Limb (tissue), 2 donors: ENCODE results near the gene SFSWAP.
"Not testable (repeated sequence)": the region's sequence is repeated elsewhere in the genome, so short reads cannot be mapped to it uniquely, and the experiment has no call there.

Experiments
- DNase-seq, 2 donors: peaks; one replicate each; pipeline ENCODE4 v3.0.0-alpha.2; 2016; ENCODE audit errors: extremely low spot score in 2 of 2

The SFSWAP gene

DNA sequence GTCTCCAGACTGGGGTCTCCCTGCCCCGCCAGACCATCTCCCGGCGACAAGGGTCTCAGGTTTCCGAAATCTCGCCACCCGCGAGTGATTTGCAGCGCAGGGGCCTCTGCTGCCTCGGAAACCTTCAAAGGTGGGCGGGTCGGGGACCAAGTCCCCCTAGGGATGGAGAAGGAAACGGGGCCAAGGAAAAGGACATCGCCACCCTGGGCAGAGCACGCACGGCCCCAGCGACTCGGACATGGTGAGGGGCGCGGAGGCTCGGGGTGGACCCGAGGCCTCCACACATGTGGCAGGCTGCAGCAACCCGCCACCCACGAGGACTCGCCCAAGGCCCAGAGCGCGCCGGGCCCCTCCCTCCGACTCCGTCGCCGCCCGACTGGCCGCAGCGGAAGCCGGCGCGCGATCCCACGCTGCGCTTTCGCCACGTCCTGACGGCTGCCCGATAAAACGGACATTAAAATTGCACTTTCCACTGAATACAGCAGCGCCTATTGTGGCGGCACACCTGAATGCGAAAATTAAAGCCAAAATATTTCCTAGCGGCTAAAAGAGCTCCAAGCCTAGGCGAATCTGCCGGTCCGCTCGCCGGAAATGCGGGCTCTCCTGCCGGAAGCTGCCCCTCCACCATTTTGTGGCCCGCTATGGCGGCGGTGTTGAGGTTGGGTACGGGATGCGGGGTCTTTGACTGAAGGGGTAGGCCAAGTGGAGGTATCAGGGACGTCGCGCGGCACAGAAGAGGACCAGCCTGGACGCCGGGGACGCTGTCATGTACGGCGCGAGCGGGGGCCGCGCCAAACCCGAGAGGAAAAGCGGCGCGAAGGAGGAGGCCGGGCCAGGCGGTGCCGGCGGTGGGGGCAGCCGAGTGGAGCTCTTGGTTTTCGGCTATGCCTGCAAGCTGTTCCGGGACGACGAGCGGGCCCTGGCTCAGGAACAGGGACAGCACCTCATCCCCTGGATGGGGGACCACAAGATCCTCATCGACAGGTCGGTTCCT, at the start of gene SFSWAP:
Gene SFSWAP, plus strand, starts transcription at position 627 of the 994 bp plus-strand sequence. Its CDS starts 140 bp downstream, at position 767.
- DNase-seq: peak; percentile 81 to 87

DNA sequence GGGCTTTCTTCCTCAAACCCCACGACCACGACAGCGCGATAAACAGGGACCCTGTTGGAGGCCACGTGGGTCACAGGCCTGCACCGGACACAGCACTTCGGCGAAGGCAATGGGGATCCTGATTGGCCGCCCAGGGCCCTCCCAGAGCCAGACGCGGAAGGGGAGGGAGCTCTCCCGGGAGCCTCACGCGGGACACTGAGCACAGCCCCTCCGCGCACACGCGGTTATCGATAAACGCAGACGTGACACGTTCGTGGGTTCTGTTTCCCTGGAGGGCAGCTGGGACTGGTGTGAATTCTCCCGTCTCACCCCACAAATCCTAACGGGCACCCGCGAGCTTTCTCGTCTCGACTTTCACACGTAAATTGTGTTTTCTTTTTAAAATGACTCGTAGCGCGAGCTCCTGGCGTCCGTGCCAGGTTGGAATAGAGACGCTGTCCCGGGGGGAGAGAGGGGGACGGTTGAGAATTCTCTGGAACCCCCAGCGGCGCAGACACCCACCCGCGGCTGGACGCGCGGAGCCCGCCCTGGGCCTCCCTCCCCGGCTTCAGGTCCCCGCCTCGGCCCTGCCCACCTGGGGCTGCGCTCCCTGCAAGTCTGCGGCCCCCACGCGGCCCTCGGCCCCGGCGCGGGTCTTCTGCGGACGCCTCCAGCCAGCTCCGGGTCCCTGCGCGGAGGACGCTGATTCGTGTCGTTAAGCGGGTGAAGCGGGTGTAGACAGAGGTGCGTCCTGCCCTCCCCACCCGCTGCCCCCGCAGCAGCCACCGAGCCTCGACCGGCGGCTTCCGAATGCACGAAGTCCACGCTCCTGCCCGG, 49.5 kb upstream of the SFSWAP start:
- DNase-seq: not testable (repeated sequence)

DNA sequence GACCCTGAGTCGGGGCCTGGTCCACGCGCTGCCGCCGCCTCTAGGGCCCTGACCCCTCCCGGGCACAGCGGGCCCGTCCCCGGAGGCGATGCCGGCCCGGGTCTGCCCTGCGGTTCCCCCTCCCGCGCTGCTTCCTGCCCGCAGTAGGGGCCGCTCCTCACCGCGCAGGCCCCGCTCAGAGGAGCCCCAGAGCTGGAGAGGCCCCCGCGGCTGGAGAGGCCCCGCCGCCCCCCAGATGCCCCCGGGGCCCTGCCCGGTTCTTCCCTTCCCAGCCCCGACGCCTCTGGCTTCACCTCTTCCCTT, 49.0 kb upstream of the SFSWAP start:
- not testable (repeated sequence) for DNase-seq

DNA sequence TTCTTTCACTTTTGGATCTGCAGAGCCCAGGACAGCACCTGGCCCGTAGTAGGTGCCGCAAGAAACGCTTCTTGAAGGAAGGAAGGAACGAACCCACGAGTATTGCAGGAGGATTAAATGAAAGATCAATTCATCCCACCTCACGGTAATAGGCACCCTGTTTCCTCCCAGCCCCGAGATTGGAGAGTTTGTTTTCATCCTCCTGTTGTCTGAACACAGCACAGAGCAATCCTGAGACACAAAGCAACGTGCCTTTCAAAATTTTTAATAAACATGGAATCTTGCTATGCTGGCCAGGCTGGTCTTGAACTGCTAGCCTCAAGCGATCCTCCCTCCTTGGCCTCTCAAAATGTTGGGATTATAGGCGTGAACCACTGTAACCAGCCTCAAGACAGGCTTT, 48.5 kb upstream of the SFSWAP start:
- DNase-seq: not testable (repeated sequence)

DNA sequence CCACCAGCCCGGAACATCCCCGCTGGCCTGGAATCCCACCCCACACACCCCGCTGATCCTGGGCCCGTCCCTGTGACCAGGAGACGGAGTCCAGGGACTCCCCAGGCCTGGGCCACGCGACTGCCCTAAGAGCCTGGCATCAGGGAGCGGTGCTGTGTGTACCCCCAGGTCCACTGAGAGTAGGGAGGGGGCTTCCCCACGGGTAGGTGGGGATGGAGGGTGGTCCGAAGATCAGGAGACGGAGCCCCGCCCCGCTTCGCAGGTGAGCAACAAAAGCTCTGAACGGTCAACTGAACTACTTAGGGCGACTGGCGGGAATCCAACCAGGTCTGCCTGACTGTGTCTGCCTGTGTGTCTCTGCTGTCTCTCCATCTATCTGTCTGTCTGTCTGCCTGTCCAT, 45.2 kb upstream of the SFSWAP start:
- not testable (repeated sequence) for DNase-seq

DNA sequence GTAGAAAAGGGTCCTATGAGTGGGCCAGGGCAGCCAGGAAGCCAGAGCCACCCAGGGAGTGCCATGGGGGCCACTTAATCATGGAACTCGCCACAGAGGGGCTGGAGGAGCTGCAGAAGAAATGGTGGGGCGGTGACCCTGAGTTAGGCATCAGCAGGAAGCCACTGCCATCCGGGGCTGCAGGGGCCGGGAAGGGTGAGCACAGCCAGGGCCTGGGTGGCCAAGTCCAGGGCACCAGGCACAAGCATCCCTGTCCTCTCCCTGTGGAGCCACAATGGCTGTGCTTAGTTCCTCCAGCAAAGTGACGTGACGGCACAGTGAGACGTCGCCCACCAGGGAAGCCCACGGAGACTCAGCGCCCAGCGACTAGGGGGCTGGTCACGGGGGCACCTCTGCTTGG, 44.4 kb upstream of the SFSWAP start:
- not testable (repeated sequence) for DNase-seq

DNA sequence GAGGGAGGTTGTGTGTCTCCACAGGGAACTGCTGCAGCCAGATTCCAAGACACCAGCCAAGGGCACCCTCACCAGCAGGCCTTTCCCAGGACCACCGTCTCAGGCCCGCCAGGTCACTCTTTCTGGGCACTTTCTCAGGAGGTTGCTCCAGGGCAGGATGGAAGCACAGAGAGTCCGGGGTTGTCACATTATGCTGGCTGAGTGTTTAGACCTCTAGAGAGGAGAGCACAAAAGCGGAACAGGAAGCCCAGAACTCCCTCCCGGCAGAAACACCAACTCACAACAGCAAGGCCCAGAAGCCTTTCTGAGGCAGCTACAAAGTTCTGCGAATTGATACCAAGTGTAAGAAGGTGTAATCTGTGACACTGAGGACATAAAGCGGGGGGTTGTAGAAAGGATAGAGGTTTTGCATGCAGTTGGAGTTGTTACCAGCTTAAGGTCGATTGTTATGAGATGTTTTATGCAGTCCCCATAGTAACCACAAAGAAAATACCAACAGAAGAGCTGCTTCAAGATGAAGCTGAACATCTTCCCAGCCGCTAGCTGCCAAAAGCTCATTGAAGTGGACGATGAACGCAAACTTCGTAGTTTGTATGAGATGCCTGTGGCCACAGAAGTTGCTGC, 43.8 kb upstream of the SFSWAP start:
- DNase-seq: not testable (repeated sequence)

DNA sequence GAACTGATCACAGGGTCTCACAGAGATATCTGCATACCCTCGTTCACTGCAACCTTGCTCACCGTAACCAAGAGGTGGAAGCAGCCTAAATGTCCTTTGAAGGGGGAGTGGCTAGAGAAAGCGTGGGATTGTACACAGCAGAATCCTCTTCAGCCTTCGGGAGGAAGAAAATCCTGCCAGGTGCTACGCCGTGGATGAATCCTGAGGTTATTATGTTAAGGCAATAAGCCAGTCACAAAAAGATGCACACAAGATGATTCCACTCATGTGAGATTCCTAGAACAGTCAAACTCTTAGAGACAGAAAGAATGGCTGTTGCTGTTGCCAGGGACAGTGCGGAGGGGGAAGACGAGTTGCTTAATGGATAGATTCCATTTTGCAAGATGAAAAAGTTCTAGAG, 39.6 kb upstream of the SFSWAP start:
- DNase-seq: no peak

DNA sequence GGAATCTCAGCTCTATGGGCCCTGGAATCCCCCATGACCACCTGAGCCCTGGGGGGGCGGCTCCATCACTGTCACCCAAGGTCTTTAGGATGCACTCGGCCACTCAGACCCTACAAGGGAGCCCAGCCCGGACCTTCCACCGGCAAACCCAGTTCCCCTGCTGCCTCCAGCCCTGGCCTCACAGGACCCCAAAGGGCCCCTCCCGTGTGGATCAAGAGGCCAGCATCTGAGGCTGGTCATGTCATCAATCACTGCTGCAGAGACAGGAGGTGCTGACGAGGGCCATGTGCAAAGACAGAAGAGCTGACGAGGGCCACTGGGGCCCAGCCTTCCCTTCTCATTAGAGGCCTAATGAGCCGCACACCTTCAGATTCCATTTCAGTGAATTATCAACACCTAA, 39.0 kb upstream of the SFSWAP start:
- no peak for DNase-seq

DNA sequence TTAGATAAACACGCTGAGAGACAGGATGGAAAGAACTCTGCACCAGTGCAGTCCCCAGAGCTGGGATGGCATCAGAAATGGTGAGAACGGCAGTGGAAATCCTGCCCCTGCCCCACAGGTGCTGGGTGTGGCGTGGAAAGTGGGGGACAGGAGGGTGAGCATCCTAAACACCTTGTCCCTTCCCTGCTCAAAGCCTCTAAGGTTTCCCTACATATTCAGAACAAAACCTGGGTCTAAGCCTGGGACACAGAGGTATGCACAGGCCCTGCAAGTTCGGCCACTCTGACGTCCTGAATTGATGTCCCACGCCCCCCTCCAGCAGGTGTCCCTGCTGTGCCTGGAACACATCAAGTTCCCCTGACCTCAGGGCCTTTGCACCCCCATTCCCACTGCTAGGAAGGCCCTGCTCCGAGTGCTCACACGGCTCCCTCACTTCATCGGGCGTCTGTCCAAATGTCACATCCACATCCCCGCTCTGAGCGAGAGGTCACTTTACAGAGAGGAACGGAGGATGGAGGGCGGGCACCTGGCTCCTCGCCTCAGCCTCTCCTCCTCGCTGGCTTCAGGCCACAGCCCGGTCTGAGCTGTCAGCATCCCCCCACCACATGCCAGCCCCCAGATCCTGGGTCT, 38.5 kb upstream of the SFSWAP start:
- DNase-seq: no peak

DNA sequence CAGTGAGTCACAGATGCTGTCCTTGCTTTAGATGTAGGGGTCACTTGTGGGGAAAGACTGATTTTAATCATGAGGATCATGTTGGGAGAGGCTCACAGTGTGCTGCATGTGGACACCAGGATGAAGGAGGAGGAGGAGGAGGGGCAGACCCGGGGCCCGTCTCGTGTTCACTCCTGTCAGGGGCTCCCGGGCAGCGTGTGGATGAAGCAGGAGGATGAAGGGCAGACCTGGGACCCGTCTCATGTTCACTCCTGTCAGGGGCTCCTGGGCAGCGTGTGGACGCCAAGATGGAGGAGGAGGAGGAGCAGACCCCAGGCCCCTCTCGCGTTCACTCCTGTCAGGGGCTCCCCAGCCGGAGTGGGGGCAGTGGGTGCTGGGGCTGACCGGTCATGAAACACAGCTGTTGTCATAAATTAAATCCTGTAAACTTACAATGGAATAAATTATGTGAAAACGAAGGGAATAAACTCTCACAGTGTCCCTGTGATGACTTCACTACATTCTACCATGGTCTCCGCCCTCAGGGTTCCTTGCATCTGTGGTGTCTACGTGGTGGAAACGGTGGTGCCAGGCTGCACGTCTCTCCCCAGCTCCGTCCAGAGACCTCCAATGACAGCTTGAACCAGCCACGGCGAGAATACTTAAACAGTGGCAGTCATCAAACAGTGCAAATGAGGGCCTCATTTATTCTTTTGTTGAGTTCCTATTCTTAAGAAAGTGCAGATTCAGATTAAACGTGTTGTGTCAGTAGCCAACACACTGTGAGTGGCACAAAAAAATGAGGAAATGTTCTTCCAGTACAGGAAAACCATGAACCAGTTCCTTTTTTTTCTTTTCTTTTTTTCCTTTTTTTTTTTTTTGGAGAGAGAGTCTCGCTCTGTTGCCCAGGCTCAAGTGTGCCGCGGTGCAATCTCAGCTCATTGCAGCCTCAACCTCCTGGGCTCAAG, 37.7 kb upstream of the SFSWAP start:
- no peak for DNase-seq

DNA sequence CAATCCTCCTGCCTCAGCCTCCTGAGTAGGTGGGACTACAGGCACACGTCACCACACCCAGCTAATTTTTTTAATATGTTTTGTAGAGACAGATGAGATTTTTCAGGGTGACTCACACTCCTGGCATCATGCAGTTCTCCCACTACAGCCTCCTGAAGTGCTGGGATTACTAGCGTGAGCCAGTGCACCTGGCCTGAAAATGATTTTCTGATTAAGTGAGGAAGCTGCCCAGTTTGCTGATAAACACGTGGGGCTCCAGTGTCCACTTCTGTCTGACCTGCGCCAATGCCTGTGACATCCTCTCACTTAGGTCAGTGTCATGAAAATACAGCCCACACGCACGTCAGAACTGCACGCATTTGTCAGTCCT, 37.0 kb upstream of the SFSWAP start:
- no peak for DNase-seq

DNA sequence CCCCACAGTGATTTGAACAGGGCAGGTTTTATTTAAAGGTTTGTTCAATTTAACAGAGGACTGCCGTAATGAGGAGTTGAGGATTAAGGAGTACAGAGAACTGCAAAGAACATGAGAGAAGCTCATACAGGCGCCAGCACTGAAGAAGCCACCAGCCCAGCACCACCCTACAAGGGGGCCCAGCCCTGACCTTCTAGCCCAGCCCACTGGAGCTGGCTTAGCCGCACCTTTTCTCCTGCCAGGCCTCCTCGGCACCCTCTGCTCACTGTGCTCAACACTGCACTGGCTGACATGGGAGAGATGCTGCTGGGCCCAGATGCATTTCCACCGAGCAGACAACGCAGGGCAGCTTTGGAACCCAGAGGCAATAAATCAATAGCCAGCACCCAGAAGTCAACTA, 36.5 kb upstream of the SFSWAP start:
- no peak for DNase-seq

DNA sequence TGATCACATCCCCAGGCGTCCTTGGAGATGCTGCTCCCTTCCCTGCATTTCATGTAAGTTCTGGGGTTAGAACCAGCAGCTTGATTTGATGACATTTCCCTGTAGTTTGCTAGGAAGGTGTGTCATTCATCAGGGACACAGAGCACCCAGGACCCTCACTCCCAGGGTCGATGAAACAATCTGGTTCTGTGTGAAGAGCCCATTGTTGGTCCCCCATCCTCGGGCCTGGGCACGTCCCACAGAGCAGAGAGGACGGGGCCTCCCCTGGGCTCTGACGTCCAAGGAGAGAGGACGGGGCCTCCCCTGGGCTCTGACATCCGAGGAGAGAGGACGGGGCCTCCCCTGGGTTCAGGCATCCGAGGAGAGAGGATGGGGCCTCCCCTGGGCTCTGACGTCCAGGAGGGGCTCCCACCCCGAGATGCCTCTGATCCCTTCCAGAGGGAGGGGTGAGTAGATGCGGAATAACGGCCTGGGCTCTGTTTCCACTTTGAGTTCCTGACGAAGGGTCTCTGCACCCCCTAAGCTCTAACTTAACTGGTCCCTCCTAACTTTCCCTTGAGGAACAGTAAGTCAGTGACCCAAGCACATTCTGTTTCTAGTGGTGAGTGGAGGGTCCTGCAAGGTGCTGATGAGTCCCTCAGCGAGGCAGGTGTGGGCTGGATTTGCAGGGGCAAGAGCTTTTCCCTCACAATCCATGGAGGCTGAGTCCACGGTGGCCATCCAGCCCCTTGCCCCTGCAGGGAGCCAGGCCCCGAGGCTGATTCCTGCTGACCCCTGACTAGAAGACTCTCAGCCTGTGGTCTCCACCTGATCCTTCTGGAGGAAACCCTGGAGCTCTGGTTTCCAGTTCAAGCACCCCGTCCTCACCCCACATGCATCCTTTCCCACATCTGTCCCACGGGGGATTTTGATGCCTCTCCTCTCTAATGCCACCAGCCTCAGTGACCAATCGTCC, 35.5 kb upstream of the SFSWAP start:
- DNase-seq: no peak

DNA sequence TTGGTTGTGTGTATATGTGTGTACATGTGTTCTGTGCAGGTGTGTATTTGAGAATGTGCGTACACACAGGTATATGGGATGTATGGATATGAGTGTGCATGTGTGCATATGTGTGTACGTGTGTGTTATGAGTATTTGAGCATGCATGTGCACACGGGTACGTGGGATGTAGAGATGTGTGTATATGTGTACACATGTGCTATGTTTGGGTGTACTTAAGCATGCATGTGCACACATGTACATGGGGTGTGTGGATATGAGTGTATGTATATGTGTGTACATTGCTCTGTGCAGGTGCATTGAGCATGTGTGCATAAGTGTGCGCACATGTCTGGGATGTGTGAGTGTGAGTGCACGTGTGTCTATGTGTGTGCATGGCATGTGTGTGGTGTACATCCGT, 34.3 kb upstream of the SFSWAP start:
- no peak for DNase-seq

DNA sequence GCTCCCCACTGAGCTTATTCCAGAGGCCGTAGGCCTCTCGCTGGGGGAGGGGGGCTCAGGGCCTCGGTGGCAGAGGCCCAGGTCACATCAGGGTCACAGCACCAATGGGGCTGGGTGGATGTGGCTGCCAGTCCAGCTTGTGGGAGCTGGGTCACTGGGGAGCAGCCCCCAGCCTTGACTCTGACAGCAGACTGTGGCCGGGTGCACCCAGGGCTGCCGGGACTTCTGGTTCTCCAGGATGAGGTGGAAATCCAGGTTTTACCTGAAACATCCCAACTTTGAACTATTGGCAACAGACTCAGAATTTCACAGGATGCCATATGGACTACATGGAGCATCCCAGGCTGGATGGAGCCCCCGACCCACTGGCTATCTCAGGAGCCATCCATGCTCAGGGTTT, 33.8 kb upstream of the SFSWAP start:
- not testable (repeated sequence) for DNase-seq

DNA sequence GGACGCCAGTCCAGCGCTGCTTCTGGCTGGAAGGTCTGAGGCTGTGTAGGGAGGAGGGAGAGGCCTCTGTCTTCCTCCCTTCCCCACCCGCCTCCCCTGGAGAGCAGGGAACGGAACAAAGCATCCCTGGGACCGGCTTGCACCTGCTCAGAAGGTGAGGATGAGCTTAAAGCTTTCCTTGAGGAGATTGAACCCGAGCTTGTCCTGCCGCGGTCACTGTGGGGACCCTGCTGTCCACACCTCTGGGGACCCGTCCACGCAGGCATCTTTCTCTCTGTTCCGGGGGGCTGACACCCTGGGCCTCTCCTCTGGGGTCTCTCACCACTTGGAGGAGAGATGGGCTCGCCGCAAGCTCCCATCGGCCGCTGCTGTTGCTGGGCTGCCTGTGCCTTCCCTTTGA, 33.2 kb upstream of the SFSWAP start:
- DNase-seq: no peak

DNA sequence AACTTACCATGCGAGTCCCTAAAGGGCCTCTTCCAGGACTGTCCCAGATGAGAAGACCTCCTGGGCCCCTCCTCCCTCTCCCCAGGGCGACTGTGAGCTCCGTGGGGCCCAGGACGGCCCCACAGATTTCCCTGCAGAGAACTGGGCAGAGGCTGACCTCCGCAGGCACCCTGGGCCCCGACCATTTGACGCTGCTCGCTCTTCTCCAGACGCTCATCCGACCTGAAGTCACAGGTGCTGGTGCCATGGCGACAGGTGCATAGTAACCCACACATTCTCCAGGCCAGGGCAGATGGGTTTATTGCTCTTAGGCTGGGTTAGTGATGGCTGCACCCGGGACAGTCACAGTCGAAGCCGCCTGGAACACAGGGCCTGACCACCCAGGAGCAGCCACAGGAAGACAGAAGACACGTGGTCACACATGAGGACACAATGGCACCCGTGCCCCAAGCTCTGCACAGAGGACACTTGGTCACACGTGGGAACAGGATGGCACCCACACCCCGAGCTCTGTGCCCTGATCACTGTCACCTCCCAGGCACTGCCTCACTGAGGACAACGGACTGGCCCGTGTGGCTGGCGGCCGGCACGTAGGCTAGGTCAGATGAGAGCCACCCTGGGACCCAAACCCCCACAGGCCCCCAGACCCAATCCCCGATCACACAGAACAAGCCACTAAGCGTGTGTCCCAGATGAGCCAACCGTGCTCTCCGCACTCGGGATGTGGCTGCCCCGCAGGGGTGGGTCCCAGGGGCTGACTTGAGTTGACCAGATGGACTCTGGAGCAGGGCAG, 32.3 kb upstream of the SFSWAP start:
- DNase-seq: not testable (repeated sequence)
